NCI-H128 (cell line): ENCODE measurements around the gene GCGR.
"Not testable (repeated sequence)": the region's sequence is repeated elsewhere in the genome, so short reads cannot be mapped to it uniquely, and the experiment has no call there.

Experiments
- DNase-seq: peaks from one replicate; lab custom pipeline; 2025; ENCODE audit not compliant: unreplicated experiment; lab: John Stamatoyannopoulos, UW

GCGR gene

GRCh38 chr17:81831957-81832607, 28.1 kb downstream of the GCGR start:
- DNase-seq: no peak

- DNase-seq: no peak
These were observed 28.7 kb downstream of the GCGR start for GRCh38 chr17:81832608-81833159.

GRCh38 chr17:81833160-81833920, 29.4 kb downstream of the GCGR start, which contains the start of gene MCRIP1:
MCRIP1 (minus strand) TSS chr17:81833291; CDS start chr17:81824506, 8,785 bp downstream.
- peak; percentile 76 for DNase-seq

GRCh38 chr17:81833921-81834830, 30.2 kb downstream of the GCGR start:
- no peak for DNase-seq

- DNase-seq: no peak
These were observed 30.9 kb downstream of the GCGR start, which contains the start of gene PPP1R27 for GRCh38 chr17:81834831-81835267. PPP1R27 (minus strand) TSS chr17:81835050; CDS start chr17:81834953, 97 bp downstream.

GRCh38 chr17:81837641-81838040, 33.7 kb downstream of the GCGR start:
- DNase-seq: no peak

- no peak for DNase-seq
These were observed 34.9 kb downstream of the GCGR start for GRCh38 chr17:81838753-81839255.

- DNase-seq: no peak
These were observed 35.4 kb downstream of the GCGR start for GRCh38 chr17:81839301-81839700.

- not testable (repeated sequence) for DNase-seq
These were observed 36.1 kb downstream of the GCGR start for GRCh38 chr17:81840059-81840458.

- DNase-seq: no peak
These were observed 37.2 kb downstream of the GCGR start for GRCh38 chr17:81840826-81841778.

- DNase-seq: no peak
These were observed 37.9 kb downstream of the GCGR start for GRCh38 chr17:81841866-81842265.

- DNase-seq: no peak
These were observed 38.4 kb downstream of the GCGR start for GRCh38 chr17:81842378-81842724.

GRCh38 chr17:81842725-81843504, 39.0 kb downstream of the GCGR start:
- DNase-seq: no peak

- no peak for DNase-seq
These were observed 39.9 kb downstream of the GCGR start for GRCh38 chr17:81843713-81844326.

GRCh38 chr17:81844327-81844851, 40.4 kb downstream of the GCGR start:
- DNase-seq: no peak

GRCh38 chr17:81844887-81845286, 40.9 kb downstream of the GCGR start:
- no peak for DNase-seq

- DNase-seq: no peak
These were observed 41.4 kb downstream of the GCGR start for GRCh38 chr17:81845361-81845760.
